ENCODE measurements around the gene TARS2. TPM values are rescaled to one million over a fixed set of nuclear protein-coding genes. Genes with fewer than 3 reads are reported as not detected.

The TARS2 gene
- total and polyA plus RNA-seq, 2 of the 13 experiments (the other 11 are each of a cell fraction or from before 2014, with no cell fraction given): 21.3 to 22.8 TPM

DNA sequence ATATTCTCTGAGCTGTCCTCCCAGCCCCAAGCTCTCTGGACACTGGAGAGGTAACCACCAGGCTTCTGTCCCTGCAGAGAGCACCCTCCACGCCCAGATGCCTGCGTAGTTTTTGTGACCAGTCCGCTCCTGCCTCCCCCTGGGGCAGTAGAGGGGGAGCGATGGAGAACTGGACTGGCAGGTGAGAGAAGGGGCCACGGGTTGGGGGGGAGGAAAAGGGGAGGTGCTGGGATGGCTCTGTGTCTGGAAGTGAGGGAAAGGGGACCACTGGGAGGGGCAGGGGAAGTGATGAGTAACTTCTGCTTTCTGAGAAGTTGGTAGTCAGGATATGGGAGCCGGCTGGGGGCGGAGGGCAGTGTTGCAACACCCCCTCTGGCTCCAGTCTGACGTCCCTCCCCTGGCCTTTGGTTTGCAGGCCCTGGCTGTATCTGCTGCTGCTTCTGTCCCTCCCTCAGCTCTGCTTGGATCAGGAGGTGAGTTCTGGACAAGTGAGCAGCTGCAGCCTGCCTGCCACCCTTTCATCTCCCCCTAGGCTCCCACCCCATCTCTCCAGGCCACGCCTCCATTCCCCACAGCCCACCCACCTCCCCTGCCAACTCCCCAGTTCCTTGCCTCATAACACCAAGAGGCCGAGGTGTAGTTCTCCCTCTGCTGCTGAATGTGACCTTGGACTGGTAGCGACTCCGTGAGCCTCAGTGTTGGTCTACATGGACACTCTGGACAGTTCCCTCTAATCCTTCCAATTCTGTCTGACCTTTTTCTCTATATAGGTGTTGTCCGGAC is 65.1 kb downstream of the TARS2 start (continued):
- TF ChIP-seq, protein P1, sequence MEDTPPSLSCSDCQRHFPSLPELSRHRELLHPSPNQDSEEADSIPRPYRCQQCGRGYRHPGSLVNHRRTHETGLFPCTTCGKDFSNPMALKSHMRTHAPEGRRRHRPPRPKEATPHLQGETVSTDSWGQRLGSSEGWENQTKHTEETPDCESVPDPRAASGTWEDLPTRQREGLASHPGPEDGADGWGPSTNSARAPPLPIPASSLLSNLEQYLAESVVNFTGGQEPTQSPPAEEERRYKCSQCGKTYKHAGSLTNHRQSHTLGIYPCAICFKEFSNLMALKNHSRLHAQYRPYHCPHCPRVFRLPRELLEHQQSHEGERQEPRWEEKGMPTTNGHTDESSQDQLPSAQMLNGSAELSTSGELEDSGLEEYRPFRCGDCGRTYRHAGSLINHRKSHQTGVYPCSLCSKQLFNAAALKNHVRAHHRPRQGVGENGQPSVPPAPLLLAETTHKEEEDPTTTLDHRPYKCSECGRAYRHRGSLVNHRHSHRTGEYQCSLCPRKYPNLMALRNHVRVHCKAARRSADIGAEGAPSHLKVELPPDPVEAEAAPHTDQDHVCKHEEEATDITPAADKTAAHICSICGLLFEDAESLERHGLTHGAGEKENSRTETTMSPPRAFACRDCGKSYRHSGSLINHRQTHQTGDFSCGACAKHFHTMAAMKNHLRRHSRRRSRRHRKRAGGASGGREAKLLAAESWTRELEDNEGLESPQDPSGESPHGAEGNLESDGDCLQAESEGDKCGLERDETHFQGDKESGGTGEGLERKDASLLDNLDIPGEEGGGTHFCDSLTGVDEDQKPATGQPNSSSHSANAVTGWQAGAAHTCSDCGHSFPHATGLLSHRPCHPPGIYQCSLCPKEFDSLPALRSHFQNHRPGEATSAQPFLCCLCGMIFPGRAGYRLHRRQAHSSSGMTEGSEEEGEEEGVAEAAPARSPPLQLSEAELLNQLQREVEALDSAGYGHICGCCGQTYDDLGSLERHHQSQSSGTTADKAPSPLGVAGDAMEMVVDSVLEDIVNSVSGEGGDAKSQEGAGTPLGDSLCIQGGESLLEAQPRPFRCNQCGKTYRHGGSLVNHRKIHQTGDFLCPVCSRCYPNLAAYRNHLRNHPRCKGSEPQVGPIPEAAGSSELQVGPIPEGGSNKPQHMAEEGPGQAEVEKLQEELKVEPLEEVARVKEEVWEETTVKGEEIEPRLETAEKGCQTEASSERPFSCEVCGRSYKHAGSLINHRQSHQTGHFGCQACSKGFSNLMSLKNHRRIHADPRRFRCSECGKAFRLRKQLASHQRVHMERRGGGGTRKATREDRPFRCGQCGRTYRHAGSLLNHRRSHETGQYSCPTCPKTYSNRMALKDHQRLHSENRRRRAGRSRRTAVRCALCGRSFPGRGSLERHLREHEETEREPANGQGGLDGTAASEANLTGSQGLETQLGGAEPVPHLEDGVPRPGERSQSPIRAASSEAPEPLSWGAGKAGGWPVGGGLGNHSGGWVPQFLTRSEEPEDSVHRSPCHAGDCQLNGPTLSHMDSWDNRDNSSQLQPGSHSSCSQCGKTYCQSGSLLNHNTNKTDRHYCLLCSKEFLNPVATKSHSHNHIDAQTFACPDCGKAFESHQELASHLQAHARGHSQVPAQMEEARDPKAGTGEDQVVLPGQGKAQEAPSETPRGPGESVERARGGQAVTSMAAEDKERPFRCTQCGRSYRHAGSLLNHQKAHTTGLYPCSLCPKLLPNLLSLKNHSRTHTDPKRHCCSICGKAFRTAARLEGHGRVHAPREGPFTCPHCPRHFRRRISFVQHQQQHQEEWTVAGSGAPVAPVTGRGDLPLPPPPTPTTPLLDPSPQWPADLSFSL (CRISPR knock-in tag; IDR thresholded peaks at IDR 0.05): no peak
- TF ChIP-seq FOXA1 (IDR thresholded peaks at IDR 0.05) (no peak), FOXA1 (CRISPR knock-in tag; IDR thresholded peaks at IDR 0.05) (no peak), MTA1 (CRISPR knock-in tag; IDR thresholded peaks at IDR 0.05; ENCODE audit: borderline replicate concordance) (0 out of 2 replicates have a peak, but pooled peaks have one; percentile 32), ISX (CRISPR knock-in tag; conservative IDR thresholded peaks at IDR 0.05) (no peak), ZNF431 (CRISPR knock-in tag; IDR thresholded peaks at IDR 0.05; ENCODE audit: borderline replicate concordance, low read depth) (0 out of 2 replicates have a peak, but pooled peaks have one; percentile 43), ZNF883 (CRISPR knock-in tag; IDR thresholded peaks at IDR 0.05; ENCODE audit: not compliant biosample characterization) (no peak), PCBP2 (optimal IDR thresholded peaks at IDR 0.05; ENCODE audit: low read depth, low read length, poor library complexity, severe bottlenecking) (peak; percentile 63), ZNF879 (CRISPR knock-in tag; IDR thresholded peaks at IDR 0.05) (no peak), THYN1 (CRISPR knock-in tag; IDR thresholded peaks at IDR 0.05; ENCODE audit: borderline replicate concordance, low read depth) (no peak), FIP1L1 (IDR thresholded peaks at IDR 0.05; ENCODE audit: borderline replicate concordance, insufficient read depth, low read depth, low read length) (no peak), CBX5 (CRISPR knock-in tag; IDR thresholded peaks at IDR 0.05; ENCODE audit: borderline replicate concordance) (no peak; the same call in 1 of the 2 replicates), ZNF549 (CRISPR knock-in tag; IDR thresholded peaks at IDR 0.05) (no peak), EEA1 (CRISPR knock-in tag; IDR thresholded peaks at IDR 0.05; ENCODE audit: borderline replicate concordance) (no peak), ZNF766 (CRISPR knock-in tag; IDR thresholded peaks at IDR 0.05; ENCODE audit: borderline replicate concordance) (no peak), HNF4A (CRISPR knock-in tag; IDR thresholded peaks at IDR 0.05) (peak; percentile 65), ZNF274 (CRISPR knock-in tag; IDR thresholded peaks at IDR 0.05) (no peak), NR2F6 (IDR thresholded peaks at IDR 0.05) (no peak), NR2F6 (CRISPR knock-in tag; IDR thresholded peaks at IDR 0.05) (peak; percentile 55)
- TF ChIP-seq, protein P2, sequence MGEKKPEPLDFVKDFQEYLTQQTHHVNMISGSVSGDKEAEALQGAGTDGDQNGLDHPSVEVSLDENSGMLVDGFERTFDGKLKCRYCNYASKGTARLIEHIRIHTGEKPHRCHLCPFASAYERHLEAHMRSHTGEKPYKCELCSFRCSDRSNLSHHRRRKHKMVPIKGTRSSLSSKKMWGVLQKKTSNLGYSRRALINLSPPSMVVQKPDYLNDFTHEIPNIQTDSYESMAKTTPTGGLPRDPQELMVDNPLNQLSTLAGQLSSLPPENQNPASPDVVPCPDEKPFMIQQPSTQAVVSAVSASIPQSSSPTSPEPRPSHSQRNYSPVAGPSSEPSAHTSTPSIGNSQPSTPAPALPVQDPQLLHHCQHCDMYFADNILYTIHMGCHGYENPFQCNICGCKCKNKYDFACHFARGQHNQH (CRISPR knock-in tag; IDR thresholded peaks at IDR 0.05): no peak; the same call in 1 of the 2 replicates
- TF ChIP-seq, protein P3, sequence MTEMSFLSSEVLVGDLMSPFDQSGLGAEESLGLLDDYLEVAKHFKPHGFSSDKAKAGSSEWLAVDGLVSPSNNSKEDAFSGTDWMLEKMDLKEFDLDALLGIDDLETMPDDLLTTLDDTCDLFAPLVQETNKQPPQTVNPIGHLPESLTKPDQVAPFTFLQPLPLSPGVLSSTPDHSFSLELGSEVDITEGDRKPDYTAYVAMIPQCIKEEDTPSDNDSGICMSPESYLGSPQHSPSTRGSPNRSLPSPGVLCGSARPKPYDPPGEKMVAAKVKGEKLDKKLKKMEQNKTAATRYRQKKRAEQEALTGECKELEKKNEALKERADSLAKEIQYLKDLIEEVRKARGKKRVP (CRISPR knock-in tag; IDR thresholded peaks at IDR 0.05): no peak
